ENCODE measurements around the gene DECR2.
"Not testable (repeated sequence)": the region's sequence is repeated elsewhere in the genome, so short reads cannot be mapped to it uniquely, and the experiment has no call there.

DECR2 gene, protein sequence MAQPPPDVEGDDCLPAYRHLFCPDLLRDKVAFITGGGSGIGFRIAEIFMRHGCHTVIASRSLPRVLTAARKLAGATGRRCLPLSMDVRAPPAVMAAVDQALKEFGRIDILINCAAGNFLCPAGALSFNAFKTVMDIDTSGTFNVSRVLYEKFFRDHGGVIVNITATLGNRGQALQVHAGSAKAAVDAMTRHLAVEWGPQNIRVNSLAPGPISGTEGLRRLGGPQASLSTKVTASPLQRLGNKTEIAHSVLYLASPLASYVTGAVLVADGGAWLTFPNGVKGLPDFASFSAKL

DNA sequence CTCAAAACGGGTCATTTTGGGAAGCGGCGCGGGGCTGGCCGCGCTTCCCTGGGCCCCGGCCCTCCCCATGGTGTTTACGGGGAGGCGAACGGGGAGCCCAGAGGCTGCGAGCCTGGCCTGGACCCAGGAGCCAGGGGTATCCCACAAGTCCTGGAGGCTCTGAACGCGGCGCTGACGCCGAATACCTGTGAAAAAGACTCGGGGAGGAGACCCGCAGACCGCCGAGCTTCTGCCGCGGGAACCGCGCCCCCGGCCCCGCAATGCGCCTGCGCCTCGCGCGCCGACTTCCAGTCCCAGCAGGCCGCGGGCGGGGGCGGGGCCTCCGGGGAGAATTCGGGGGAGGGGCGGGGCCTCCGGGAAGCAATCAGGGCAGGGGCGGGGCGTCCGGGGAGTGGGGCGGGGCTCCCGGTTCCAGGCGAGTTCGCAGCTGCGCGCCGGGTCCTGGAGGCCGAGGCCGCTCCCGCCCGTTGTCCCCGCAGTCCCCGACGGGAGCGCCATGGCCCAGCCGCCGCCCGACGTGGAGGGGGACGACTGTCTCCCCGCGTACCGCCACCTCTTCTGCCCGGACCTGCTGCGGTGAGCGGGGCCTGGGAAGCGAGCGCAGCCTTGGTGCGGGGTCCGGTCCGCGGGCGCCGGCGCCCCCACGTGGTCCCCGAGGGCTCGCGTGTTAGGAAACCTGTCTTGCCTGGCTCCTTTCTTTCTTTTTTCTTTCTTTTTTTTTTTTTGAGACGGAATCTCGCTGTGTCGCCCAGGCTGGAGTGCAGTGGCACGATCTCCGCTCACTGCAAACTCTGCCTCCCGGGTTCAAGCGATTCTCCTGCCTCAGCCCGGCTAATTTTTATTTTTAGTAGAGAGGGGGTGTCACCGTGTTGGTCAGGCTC, at the start of gene DECR2:
TSS of gene DECR2 (plus strand) at position 418 of the 881 bp plus-strand sequence. CDS start at position 497, 79 bp downstream.
- DNase-seq (ENCODE audit: extremely low read depth in 1 of 2, low read depth in 1 of 2), result peak; percentile 95 to 97

DNA sequence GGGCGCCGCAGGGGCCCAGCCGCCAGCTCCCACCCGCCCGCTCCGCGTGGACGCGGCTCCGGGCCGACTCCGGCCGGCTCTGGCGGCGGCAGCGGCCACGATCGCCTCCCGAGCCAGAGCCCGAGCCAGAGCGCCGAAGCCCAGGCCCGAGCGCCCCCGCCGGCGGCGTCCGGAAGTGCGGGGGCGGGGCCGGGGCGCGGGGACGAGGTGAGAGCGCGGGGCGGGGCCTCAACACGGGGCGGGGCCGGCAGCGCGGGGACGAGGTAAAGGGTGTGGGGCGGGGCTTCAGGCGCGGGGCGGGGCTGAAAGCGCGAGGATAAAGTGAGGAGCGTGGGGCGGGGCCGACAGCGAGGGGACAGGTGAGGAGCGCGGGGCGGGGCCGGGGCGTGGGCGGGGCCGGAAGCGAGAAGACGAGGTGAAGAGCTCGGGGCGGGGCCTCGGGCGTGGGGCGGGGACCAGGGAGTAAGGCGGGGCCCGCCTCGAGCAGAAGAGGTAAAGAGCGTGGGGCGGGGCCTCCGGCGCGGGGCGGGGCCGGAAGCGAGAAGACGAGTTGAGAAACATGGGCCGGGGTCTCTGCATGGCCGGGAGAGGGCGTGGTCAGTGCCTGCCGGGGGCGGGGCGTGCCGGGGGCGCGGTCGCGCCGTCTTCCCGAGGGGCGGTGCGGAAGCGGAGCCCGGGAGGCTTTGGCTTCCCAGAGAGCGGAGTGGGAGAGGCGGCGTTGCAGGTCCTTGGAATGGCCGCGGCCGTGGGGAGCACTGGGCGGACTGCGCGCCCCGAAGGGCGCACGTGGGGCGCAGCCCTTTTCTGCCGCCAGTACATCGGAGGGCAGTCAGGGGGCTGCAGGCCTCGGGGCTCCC, 48.9 kb upstream of the DECR2 start, which contains the start of gene AXIN1:
TSS of gene AXIN1 (minus strand) at position 177 of the 857 bp plus-strand sequence. CDS start 5,698 bp downstream, outside the sequence.
- peak; percentile 100 for DNase-seq (ENCODE audit: extremely low read depth in 1 of 2, low read depth in 1 of 2)

DNA sequence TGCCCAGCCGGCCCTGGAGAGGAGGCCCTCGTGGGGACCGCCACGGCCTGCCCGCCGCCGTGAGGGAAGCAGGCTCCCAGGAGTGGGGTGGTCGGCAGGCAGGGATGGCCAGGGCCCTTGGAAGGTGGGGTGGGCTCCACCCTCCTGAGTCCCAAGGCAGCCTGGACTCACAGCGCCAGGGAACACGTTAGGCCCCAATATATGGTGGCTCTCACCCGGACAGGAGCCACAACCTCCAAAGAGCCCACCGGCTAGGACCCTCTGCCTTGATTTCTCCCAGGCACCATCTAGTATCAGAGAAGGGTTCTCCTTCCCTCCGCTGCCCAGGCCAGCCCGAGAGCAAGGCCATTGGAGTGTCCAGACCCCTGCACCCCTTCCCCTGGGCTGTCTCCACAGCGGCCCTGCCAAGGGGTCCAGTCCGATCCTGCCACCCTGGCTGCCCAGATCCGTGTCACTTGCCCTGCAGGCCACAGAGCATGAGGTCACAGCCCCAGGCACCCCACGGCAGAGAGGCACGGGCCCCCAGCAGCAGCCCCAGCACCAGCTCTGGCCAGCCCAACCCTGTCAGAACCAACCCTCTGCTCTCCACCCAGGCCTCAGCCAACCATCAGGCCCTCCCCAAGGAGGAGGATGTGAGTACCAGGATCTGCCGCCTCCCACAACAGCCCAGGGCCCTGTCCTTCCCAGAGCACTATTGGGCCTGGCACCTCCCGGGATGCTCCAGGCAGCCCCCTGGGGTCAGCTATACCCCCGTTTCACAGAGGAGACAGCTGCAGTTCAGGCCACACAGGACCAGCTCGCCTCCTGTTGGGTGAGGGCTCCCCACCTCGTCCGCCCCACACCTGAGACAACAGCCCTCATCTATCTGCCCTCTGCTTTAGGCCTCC, 48.0 kb upstream of the DECR2 start:
- DNase-seq (ENCODE audit: extremely low read depth in 1 of 2, low read depth in 1 of 2), result no peak

DNA sequence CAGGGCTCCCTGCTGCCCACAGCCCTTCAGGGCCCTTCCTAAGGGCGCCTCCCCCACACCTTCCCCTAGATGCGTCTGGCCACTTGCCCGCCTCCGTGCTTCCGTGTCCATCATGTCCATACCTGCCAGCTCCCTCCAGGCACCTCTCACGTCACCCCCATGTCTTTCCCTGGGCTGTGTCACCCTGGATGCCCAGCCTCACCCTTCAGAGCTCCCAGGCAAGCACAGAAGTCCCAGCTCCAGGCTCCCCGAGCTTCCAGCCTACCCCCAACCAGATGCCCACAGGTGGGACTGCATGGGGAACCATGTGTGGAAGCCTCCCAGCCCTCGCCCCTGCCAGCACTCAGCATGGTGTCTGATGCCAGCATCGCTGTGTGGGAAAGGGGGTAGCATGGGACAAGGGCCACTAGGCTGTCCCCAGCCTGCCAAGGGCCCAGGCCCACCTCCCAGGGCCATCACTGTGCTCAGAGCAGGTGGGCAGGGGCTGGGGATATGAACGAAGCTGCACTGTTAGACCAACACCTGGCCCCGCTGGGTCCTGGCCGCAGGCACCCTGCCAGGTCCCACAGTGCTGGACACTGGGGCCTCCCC, 47.3 kb upstream of the DECR2 start:
- DNase-seq (ENCODE audit: extremely low read depth in 1 of 2, low read depth in 1 of 2), result no peak

- DNase-seq (ENCODE audit: extremely low read depth in 1 of 2, low read depth in 1 of 2), result no peak
These were observed 46.7 kb upstream of the DECR2 start for GRCh38 chr16:354971-355461.

- DNase-seq (ENCODE audit: extremely low read depth in 1 of 2, low read depth in 1 of 2), result no peak
These were observed 44.9 kb upstream of the DECR2 start for GRCh38 chr16:356741-357140.

DNA sequence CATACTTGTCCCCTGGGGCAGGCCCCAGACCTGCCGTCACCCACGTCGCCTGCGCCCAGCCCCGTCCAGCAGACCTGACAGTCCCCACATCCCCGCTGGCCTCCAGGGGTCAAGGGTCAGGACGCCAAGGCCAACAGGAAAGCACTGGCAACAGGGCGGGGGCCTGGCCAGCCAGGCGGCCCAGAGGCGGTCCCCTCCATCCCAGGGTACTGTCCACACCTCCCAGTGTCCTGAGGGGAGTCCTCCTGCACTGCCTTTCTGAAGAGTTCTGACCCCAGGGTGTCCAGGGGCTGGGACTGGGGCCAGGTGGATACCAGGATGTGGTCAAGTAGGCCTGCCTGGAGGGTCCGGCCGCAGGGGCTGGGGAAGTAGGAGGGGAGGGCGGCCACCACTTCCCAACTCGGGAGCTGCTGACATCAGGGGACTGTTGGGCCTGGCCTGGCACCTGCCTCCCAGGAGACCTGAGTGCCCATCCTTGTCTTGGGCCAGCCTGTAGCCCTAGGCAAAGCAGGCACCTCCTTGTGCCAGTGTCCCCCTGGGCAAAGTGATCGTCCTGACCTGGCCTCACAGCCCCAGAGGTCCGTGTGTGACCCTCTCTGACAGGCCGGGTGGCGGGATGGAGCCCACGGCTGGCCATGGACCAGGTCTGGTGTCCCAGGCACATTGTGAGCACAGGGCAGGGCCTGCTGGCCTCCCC, 42.5 kb upstream of the DECR2 start:
- DNase-seq (ENCODE audit: extremely low read depth in 1 of 2, low read depth in 1 of 2), result no peak

DNA sequence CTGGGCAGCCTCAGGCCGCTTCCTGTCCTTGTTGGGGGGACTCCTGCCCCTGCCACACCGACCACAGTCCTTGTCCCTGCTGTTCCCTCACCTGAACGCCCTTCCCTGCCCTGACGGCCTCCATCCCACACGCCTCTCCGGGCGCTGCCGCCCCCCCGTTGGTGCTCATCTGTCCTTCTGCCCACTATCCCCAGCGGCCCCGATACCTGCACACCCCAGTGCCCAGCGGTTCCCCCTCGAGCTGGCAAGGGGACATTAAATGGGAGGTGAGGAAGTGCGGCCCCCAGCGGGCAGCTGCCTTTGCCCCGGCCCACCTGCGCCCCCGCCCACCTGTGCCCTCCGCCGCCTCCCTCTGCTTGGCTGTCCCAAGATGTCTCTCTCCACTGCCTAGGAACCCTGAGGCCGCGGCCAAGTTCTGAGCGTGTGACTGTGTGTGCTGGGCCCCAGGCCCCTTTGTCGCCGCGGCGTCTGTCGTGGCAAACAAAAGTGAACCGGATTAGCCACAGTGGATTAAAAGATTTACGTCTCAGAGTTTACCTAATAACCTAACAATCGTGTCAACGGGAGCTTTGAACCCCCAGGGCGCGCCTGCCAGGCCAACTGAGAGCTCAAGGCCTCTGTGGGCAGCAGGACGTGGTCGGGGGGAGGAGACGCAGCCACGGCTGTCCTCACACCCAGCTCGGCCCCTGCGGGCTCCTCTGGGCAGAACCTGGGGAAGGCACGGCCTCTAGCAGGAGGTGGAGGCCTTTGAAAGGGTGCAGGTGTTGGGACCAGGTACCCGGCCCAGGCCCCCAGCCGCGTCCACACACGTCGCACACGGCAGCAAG, 41.6 kb upstream of the DECR2 start:
- no peak for DNase-seq (ENCODE audit: extremely low read depth in 1 of 2, low read depth in 1 of 2)

DNA sequence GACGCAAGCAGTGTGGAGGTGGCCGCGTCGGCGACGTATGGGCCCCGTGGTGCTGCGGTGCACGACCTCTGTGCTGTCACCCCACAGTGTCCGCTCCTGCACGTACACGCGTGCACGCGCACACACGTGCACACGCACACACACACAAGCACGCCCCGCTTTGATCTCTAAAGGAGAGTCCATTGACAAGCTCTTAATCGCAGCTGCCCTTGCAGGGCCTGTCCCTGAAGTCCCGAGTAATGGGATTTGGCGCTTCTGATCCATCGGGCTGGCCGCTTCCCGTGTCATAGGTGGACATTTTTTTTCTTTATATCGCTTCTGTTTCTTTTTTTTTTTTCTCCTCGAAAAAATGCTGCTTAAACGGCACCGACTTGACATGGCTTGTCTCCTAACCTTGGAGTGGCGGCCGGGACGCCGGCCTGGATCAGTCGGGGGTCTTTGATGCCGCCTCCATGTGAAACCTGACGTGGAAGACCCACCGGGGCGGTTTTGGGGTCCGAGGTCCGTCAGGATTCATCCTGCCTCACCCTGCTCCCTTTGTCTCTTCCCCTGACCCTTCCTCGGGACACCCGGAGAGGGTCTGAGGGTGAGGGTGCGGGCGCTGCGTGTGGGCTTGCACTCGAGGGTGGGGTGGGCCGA, 40.9 kb upstream of the DECR2 start:
- no peak for DNase-seq (ENCODE audit: extremely low read depth in 1 of 2, low read depth in 1 of 2)

GRCh38 chr16:361341-361871, 40.3 kb upstream of the DECR2 start:
- no peak for DNase-seq (ENCODE audit: extremely low read depth in 1 of 2, low read depth in 1 of 2)

GRCh38 chr16:361872-362701, 39.6 kb upstream of the DECR2 start:
- peak in 1 of 2 donors; percentile 60 for DNase-seq (ENCODE audit: extremely low read depth in 1 of 2, low read depth in 1 of 2)

DNA sequence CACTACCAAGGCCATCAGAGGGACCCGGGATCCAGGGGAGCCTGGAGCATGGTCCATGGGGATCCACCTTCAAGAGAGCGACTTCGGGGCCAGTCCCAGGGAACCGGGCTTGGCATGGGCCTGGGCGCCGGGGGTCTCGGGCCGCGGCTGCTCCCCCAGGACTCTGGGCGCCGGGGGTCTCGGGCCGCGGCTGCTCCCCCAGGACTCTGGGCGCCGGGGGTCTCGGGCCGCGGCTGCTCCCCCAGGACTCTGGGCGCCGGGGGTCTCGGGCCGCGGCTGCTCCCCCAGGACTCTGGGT, 39.0 kb upstream of the DECR2 start:
- not testable (repeated sequence) for DNase-seq (ENCODE audit: extremely low read depth in 1 of 2, low read depth in 1 of 2)

GRCh38 chr16:363110-363765, 38.4 kb upstream of the DECR2 start:
- DNase-seq (ENCODE audit: extremely low read depth in 1 of 2, low read depth in 1 of 2), result no peak

GRCh38 chr16:363766-364490, 37.8 kb upstream of the DECR2 start:
- DNase-seq (ENCODE audit: extremely low read depth in 1 of 2, low read depth in 1 of 2), result no peak
